Hematopoietic multipotent progenitor cell treated with erythropoietin and hydrocortisone succinate and interleukin-3 and kit ligand, for 6 days (in vitro differentiated cells): Measurements from ENCODE around the gene BBOX1.
A peak's percentile ranks its signal among the peaks of the same experiment; 100 is the strongest.
"Not testable (repeated sequence)": the region's sequence is repeated elsewhere in the genome, so short reads cannot be mapped to it uniquely, and the experiment has no call there.

Experiments used
- DNase-seq: peaks from one replicate; pipeline ENCODE4 v3.0.0-alpha.2; 2015

BBOX1 gene

DNA sequence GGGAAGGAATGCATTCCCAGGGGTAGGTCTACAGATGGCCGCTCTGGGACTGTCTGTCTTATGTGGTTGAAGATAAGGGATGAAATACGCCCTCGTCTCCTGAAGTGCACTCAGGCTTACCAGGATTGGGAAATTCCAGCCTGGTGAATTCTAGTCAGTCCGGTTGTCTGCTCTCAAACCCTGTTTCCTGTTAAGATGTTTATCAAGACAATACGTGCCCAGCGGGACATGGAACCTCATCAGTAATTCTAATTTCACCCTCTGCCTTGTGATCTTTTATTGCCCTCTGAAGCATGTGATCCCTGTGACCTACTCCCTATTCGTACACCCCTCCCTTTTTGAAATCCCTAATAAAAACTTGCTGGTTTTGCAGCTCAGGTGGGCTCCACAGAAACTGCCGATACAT is 95.3 kb downstream of the BBOX1 start:
- DNase-seq = not testable (repeated sequence)

DNA sequence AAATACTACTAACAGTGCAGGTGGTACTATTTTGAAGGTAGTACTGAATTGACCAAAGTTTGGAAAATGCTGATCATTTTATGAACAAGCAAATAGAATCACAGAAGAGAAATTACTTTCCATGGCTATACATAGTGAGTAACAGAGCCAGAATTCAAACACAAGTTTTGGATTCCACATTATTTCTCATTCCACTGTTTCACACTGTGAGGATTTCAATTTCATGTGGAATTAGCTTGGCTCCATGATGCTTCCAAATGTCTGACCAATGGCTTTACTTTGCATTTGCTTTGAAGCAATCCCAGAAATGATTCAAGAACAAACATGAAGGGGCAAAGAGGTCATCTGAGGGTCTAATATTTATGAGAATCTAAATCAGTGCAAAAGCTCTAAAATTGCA is 98.1 kb downstream of the BBOX1 start:
- DNase-seq = no peak

DNA sequence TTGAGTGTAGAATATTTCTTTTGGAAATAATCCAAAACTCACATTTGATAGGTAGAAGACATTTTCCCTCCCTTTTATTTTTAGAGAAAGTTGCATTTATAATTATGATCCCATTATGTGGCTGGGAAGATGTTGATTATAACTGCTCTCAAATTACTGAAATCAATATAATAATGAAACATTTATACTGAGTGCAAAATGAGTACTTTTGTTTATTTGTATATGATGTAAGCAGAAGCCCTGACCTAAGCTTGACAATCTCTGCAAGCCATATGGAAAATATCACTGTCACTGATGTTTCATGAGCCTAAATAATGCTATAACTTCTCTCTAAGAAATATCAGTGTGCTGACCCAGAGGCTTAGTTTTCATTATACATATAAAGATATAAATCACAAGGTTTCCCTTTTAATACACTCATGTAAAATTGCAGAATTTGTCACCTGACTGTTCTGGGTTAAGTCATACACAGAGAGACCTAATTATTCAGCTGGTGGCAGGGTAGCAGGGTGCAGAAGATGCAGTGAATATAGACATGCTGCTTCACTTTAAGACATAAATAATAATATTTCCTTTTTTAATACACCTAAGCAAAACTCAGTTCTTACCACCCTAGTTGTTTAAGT is 99.2 kb downstream of the BBOX1 start:
- no peak for DNase-seq

DNA sequence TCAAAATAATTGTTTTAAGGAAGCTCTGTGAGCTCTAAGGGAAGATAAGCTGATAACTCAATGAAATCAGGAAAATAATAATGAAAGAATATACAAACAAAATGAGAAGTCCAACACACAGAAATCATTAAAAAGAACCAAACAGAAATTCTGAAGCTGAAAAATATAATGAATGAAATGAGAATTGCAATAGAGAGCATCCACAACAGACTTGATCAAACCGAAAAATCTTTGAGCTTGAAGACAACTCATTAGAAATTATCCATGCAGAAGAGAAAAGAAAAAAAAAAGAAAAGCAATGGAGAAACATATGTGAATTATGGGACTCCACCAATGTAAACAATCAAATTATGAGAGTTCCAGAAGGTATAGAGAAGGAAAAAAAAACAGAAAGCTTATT is 101.0 kb downstream of the BBOX1 start:
- no peak for DNase-seq

GRCh38 chr11:27147916-27148315 is 107.3 kb downstream of the BBOX1 start:
- no peak for DNase-seq

DNA sequence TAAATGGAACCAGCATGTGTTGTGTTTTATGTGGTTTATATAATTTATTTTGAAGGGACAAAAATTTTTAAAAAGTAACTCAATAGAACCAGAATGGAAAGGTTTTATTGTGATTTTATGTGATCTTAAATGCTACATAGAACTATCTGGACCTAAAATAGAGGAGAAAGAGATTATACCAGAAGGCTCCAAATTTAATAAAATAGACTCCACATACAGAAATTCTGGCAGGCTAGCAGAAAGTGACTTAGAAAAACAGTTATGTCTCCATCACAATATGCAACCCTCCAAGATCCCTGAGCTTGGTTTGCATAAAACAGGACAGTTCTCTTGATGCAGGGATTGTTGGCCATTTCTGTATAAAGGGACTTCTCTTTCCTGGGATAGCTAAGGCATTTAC is 107.9 kb downstream of the BBOX1 start:
- no peak for DNase-seq

GRCh38 chr11:27150098-27150497 is 109.5 kb downstream of the BBOX1 start:
- DNase-seq = no peak

- no peak for DNase-seq
Observed at GRCh38 chr11:27153136-27153535, 112.5 kb downstream of the BBOX1 start.

DNA sequence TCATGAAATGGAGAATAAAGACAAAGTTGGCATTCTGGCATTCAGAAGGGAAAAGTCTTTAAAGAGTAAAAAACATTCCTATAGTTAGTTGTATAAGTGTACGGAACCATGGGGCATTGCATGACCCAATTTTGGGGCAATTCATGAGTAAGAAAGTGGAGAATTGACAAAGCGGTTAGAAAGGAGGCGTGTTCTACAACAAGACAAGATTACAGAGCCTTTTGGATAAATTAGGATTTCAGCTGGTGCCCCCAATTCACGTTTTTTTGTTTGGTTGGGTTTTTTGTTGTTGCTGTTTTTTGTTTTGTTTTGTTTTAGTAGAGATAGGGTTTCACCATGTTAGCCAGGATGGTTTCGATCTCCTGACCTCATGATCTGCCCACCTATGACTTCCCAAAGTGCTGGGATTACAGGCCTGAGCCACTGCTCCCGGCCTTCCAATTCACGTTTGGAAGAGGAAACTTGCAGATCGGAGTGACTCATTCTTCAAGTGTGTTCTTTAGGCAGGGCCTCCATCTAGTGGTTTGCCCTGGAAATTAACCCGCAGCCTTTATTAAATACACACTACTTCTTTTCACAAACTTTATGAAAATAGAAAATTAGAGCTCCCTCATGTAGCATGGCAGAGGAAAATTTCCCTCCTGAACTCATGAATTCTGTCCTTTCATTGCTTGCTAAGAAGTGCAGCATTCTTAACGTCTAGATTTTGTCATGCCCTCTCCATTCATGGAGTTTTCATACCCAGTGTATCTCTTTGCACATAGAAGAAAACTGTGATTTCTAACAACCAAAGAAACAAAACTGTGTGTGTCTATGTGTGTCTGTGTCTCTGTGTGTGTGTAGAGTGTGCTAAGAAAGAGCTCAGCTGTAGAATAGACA is 118.1 kb downstream of the BBOX1 start:
- peak; percentile 67 for DNase-seq

GRCh38 chr11:27159335-27159679 is 118.7 kb downstream of the BBOX1 start:
- no peak for DNase-seq

DNA sequence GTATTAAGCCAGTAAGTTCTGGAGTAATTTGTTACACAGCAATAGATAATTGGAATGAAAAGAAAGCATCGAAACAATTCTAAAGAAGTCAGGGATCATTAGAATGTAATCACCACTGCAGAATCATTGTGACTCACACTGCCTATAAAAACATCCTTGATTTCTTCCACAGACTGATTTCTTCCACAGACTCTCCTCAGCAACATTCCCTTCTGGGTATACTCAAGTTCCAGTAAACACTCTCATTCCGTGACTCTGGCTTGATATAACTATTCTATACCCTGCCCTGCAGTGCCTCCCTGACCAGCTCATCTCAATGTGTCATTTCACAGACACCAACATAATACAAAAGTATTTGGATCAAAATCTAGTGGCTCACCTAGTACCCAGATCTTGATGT is 120.5 kb downstream of the BBOX1 start:
- no peak for DNase-seq

DNA sequence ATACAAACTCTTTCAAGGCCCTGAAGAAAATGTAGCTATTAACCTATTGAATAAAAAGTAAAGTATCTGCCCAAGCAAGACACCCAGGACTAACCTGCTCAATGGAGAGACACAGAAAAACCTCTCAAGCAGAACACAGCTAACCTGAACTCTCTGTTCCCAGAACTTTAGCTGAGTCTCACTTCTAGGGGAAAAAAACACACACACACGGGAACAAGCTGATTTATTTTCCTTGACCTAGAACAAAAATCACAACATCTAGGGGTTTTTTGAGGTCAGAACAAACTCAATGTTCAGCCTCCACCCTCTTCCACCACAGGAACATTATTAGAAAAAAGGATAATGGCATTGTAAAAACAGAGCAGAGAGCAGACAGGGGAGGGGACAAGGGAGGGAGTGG is 121.6 kb downstream of the BBOX1 start:
- no peak for DNase-seq

DNA sequence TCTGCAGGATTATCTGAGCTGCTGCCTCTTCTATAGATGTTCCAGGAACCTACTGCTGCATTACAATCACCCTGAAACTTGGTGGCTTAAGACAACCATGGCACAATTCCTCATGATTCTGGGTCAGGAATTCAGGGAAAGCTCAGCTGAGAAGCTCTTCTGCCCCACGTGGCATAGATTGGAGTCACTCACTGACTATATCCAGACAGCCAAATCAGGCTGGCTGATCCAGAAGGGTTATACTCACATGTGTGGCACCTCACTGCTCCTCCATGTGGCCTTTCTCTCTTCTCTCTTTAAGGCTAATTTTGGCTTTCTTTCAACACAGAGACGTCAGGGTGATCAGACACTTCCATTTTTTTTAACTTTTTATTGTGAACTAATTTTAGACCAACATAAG is 125.5 kb downstream of the BBOX1 start:
- DNase-seq = no peak

GRCh38 chr11:27171376-27171958 is 130.9 kb downstream of the BBOX1 start:
- DNase-seq = no peak

GRCh38 chr11:27173545-27173944 is 132.9 kb downstream of the BBOX1 start:
- no peak for DNase-seq

DNA sequence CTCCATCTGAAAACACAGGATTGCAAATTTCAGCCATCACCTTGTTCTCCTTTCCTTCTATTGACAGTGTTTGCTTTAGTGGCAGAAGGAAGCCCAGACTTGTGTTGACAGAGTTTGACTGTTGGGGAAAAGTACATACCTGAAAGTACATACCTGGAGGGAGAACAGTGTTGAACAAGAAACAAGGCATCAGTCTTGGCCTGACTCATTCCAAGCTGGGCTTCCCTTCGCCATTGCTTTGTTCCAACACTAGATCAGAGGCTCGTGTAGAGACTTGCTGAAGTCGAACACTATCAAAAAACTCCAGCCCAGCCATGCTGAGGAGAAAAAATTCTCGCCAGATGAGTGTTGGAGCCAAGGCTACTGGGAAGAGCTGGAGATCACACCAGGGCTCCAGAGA is 133.4 kb downstream of the BBOX1 start:
- no peak for DNase-seq

DNA sequence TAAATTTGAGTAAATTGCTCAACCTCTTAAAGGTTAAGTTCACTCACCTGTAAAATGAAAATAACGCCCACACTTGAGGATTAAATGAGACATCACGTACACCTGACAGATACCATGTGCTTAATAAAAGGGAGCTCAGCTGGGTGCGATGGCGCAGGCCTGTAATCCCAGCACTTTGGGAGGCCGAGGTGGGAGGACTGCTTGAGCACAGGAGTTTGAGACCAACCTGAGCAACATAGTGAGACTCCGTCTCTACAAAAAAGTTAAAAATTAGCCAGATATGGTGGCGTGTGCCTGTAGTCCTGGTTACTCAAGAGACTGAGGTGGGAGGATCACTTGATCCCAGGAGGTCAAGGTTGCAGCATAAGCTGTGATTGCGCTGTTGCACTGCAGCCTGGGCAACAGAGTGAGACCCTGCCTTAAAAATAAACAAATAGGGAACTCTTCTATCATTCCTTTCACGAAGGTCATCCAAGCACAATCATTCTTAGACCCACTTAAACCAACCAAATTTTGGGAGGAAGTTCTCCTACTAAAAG is 134.1 kb downstream of the BBOX1 start:
- DNase-seq = no peak

DNA sequence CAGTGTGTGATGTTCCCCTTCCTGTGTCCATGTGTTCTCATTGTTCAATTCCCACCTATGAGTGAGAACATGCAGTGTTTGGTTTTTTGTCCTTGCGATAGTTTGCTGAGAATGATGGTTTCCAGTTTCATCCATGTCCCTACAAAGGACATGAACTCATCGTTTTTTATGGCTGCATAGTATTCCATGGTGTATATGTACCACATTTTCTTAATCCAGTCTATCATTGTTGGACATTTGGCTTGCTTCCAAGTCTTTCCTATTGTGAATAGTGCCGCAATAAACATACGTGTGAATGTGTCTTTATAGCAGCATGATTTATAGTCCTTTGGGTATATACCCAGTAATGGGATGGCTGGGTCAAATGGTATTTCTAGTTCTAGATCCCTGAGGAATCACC is 134.9 kb downstream of the BBOX1 start:
- not testable (repeated sequence) for DNase-seq
